ENCODE measurements around the gene LCP2.

- TF ChIP-seq POLR2A (IDR thresholded peaks at IDR 0.05; ENCODE audit: low read length) (no peak), GATA1 (IDR thresholded peaks at IDR 0.05; ENCODE audit: low read depth, low read length) (no peak)
These were observed 23.4 kb downstream of the LCP2 start for GRCh38 chr5:170273968-170274710.
